NCI-H128 (cell line): ENCODE data around the gene TLR1.
"Not testable (repeated sequence)": the region's sequence is repeated elsewhere in the genome, so short reads cannot be mapped to it uniquely, and the experiment has no call there.

Experiments used
- DNase-seq: peaks from one replicate; lab custom pipeline; 2025; ENCODE audit not compliant: unreplicated experiment; lab: John Stamatoyannopoulos, UW

TLR1 gene

DNA sequence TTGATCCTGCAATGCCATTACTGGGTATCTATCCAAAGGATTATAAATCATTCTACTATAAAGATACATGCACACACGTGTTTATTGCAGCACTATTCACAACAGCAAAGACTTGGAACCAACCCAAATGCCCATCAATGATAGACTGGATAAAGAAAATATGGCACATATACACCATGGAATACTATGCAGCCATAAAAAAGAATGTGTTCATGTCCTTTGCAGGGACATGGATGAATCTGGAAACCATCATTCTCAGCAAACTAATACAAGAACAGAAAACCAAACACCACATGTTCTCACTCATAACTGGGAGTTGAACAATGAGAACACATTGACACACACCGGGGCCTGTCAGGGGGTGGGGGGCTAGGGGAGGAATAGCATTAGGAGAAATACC is 26.7 kb downstream of the TLR1 start:
- DNase-seq, result not testable (repeated sequence)

GRCh38 chr4:38775326-38775725 is 29.3 kb downstream of the TLR1 start:
- DNase-seq, result no peak

DNA sequence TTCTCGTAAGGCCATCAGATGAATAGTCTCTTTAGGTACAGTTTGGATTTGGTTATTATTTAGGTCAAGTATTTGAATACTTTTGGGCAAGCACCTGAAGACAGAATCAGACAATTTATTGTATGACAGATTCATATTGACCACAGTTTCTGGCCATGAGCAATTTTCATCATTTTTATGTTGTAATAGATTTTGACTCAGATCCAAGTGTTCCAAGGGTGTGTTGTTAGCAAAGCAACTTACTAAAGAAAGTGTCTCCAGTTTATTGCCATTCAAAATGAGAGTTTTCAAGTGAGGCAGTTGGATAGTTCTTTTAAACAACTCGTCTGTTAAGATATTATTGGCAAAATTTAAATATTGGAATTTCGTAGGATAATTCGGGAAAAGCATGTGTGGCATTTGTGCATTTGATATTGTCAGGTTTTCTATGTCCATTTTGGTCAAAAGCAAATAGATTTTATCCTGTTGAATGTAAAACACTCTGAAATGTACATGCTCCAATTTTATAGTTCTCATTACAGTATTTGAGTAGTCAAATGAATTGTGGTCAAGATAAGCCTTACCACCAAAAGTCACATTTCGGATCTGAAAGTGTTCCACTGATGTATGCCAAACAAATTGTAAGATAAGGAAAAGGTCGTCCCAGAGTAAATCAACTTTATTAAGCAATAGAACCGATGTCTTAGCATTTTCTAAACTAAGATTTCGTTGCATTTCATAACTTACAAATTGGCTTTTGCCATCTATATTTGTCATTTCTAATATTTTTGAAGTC is 30.2 kb downstream of the TLR1 start:
- no peak for DNase-seq

- DNase-seq, result not testable (repeated sequence)
Observed at GRCh38 chr4:38770281-38770680, 34.3 kb downstream of the TLR1 start.

GRCh38 chr4:38769857-38770256 is 34.7 kb downstream of the TLR1 start:
- no peak for DNase-seq

DNA sequence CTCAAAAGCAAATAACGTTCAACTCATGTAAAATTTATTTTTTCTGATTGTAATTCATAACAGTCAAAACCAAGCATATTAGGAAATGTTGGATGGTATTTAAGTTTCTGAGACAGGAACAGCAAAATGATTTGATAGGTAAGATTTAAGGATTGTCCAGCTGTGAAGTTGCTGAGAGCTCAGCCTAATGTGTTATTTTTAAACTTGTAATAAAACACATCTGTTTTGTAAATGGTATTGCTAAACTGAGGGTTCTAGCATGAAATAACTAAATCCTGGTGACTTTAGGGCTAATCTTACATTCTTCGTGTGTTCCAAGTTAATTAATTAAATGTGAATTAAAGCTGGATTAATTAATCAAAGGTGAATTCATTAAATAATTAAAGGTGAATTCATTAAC is 35.1 kb downstream of the TLR1 start:
- DNase-seq, result no peak

GRCh38 chr4:38768968-38769394 is 35.6 kb downstream of the TLR1 start:
- DNase-seq, result no peak

DNA sequence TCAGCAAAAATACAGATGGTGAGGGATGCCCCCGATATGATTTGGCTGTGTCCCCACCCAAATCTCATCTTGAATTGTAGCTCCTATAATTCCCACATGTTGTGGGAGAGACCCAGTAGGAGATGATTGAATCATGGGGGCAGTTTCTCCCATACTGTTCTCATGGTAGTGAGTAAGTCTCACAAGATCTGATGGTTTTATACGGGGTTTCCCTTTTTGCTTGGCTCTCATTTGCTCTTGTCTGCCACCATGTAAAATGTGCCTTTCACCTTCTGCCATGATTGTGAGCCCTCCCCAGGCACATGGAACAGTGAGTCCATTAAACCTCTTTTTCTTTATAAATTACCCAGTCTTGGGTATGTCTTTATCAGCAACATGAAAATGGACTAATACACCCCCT is 37.7 kb downstream of the TLR1 start:
- not testable (repeated sequence) for DNase-seq

- no peak for DNase-seq
Observed at GRCh38 chr4:38765382-38765781, 39.2 kb downstream of the TLR1 start.

- DNase-seq, result no peak
Observed at GRCh38 chr4:38764277-38764676, 40.3 kb downstream of the TLR1 start.

GRCh38 chr4:38762560-38762959 is 42.0 kb downstream of the TLR1 start:
- DNase-seq, result no peak

- DNase-seq, result no peak
Observed at GRCh38 chr4:38759790-38760122, 44.8 kb downstream of the TLR1 start.

- no peak for DNase-seq
Observed at GRCh38 chr4:38759113-38759789, 45.3 kb downstream of the TLR1 start.

- no peak for DNase-seq
Observed at GRCh38 chr4:38757945-38758600, 46.5 kb downstream of the TLR1 start.

DNA sequence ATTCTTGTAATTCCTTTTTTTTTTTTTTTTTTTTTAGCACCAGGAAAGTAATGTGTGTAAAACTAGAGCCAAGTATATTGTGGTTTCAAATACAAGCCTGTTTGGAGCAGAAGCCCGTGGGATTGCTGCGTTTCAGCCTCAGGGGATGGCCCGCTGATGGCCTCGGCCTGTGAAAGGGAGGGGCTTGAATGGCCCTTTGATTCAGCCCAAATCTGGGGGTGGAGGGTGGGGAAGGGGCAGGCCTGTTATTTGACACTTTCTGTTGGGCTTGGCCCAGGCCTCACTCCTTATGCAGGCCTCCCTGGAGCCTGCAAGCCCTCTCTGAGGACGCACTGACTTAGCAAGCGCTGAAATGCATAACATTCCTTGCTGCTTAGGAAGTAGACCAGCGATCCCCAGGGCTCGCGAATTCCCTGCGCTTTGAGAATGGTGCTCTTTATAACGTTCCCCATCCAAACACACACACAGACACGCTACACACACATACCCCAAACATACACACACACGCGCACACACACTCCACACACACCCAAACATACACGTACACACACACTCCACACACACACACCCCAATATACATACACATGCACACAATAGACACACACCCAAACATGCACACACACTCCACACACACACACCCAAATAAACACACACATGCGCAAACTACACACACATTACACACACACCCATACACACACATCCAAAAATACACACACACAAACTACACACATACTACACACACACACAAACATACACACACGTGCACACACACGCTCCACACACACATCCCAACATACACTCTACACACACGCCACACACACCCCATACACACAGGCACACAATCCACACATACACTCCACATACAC is 51.4 kb downstream of the TLR1 start:
- DNase-seq, result no peak

DNA sequence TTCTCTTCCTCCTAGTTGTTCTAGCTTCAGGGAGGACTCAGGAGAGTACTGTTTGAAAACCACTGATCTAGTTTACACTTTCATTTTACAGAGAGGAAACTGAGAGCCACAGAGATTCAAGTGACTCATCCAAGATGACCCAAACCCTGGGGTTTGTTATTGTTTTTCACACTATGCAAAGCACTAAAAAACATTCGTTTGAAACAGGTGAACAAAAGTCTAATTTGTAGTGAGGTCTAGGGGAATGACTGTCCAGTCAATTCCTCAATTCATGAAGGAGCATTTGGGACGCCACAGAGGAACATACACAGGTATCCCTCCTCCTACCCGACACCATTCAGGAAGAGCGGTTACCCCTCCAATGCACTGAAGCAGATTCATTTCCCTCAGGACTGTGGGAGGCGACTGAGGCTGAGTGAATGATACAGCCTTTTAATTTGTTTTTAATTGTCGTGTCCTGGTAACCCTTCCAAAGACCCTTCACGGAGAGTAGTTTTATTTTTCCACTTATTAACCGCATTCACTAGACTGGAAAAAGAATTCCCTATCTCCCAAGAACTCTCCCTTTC is 52.1 kb downstream of the TLR1 start:
- DNase-seq, result no peak

GRCh38 chr4:38751341-38752010 is 53.1 kb downstream of the TLR1 start:
- DNase-seq, result no peak

- no peak for DNase-seq
Observed at GRCh38 chr4:38749336-38749735, 55.3 kb downstream of the TLR1 start.

DNA sequence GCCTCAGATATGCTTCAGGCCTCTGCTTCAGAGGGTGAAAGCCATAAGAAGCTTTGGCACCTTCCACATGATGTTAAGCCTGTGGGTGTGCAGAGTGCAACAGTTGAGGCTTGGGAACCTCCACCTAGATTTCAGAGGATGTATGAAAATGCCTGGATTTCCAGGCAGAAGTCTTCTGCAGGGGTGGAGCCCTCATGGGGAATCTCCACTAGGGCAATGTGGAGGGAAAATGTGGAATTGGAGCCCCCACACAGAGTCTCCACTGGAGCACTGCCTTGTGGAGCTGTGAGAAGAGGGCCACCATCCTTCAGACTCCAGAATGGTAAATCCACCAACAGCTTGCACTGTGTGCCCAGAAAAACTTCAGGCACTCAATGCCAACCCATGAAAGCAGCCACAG is 57.0 kb downstream of the TLR1 start:
- no peak for DNase-seq
